Stimulated activated CD4-positive, alpha-beta T cell treated with anti-CD3 and anti-CD28 coated beads, Interleukin-1b, Interleukin-23, amount 100 ng/mL, for 4 hours (primary cell): ENCODE data around the gene DUSP10.

Experiments used
- DNase-seq, 2 donors: peaks; one replicate each; pipeline ENCODE4 v3.0.0-alpha.2; 2020; ENCODE audit warnings: low read depth in 2 of 2

The DUSP10 gene

DNA sequence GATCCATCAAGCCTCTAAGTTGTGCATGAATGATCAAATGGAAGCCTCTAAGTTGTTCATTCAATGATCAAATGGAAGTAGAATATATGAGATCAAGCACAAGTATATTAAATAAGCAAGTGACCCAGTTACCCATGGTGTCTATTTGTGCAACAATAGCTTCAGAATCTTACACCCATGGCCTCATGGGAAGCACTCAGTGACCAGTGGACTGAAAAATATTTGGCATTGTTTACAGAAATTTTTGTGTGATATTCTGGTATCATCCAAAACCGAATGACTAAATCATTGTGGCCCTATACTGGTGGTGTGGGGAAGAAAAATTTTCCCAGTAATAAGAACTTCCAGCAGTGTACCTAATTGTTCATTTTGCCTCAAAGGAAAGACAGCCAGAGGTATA, 46.6 kb downstream of the DUSP10 start:
- DNase-seq = no peak

- no peak for DNase-seq
Measured at GRCh38 chr1:221694109-221694508, 47.8 kb downstream of the DUSP10 start.

DNA sequence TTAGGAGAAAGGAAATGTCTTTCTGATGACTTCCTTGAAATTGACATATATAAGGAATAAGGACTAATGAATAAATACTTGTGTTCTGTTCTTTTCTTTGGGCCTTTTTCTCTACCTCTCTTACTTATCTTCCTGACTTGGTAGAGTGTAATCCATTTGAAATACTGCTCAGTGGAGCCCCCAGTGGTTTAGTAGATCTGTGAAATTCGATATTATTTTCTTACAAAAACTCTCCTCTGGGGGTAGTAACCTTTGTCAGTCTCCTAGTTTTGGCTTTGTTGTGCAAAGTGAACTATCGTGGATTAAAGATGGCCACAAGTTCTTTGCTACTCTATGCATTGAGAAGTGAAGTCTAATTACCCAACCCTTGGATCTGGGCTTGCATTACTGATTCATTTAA, 48.8 kb downstream of the DUSP10 start:
- no peak for DNase-seq

DNA sequence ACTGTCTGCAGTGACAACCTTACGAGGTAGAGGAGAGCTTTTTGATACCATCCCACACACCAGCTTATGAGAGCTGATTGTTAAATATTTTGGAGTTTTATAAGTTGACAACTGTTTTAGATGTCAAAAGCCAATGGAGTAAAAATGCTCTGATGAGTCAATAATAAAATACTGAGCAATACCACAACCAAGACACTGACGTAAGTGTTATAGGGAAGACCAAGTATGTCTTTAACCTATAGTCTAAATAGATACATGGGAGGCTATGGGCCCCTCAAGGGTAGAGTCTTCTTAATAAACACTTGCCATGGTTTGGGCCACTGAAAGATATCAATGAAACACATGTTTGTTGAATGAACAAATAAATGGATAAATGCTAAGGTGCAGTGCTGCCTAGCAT, 49.2 kb downstream of the DUSP10 start:
- DNase-seq = no peak

GRCh38 chr1:221691261-221691660, 50.6 kb downstream of the DUSP10 start:
- DNase-seq = no peak

GRCh38 chr1:221690858-221691257, 51.0 kb downstream of the DUSP10 start:
- no peak for DNase-seq

- DNase-seq = no peak
Measured at GRCh38 chr1:221689138-221689537, 52.8 kb downstream of the DUSP10 start.

GRCh38 chr1:221688488-221688843, 53.4 kb downstream of the DUSP10 start:
- DNase-seq = no peak

GRCh38 chr1:221687836-221688487, 53.9 kb downstream of the DUSP10 start:
- no peak for DNase-seq

DNA sequence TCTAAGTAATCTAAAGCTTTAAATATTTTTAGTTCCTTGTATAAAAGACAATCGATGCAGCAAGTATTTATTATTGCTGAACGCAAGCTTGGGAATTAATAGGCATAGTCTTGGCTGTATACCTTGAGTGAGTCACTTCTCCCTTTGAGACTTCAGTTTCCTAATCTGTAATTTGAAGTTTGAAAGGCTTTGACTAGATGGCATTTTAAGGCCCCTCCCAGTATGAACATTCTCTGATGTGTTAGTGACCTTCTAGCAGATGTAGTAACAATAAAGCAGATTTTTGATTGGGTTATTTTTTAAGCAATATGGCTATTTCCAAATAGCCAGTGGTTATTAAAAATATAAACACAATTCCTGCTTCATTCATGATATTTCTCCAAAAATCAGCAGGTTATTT, 58.2 kb downstream of the DUSP10 start:
- DNase-seq = no peak

- DNase-seq = no peak
Measured at GRCh38 chr1:221680085-221680484, 61.8 kb downstream of the DUSP10 start.

DNA sequence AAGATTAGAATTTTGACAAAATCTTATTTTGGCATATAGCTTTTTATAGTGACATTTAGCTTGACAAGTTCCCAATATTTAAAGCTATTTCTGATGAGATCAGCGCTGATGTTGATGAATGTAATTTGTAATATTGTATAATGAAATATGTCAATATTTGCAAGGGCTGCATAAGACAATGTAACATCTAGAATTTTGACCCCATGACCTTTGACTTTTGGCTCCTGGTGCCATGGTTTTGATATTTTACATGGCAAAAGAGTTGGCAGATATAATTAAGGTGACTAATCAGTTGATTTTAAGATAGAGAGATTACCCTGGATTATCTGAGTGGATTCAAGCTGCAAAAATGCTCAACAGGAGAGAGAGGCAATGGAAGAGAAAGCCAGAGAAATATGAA, 63.9 kb downstream of the DUSP10 start:
- no peak for DNase-seq

- DNase-seq = no peak
Measured at GRCh38 chr1:221675880-221676800, 65.7 kb downstream of the DUSP10 start.

GRCh38 chr1:221672965-221673364, 68.9 kb downstream of the DUSP10 start:
- no peak for DNase-seq

DNA sequence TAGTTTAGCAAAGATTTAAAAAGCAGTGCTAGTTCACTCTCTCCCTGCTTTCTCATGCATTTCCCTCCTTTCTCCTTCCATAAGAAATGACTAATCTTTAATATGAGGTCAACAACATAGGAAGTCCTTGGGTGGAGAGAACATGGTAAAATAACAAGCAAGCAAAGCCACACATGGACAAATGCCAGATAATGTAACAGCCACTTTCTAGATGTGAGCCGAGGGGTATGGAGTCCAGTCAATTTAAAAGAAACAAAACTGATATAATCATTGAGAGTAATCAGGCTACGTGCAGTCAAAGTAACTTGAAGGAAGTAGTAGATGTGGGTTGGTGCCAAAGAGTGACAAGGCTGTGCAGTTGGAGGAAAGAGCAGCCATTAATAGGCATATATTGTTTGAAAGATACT, 69.6 kb downstream of the DUSP10 start:
- no peak for DNase-seq

DNA sequence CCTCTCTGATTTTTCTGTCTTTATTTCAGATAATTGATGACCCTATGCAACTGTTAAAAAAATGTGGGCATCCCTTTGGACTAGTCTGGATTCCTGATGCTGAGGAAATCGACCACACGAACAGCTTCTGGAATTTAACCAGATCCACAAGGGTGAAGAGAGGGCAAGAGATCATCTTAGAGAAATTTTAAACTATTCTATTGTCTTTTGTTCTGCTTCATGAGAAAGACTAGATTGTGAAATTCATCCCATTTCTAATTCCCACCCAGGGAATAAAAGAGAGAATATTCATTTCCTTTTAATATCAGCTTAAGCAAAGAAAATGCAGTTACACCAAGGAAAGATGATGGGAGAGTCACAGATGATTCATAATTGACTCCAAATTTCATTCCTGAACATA, 71.8 kb downstream of the DUSP10 start:
- no peak for DNase-seq

DNA sequence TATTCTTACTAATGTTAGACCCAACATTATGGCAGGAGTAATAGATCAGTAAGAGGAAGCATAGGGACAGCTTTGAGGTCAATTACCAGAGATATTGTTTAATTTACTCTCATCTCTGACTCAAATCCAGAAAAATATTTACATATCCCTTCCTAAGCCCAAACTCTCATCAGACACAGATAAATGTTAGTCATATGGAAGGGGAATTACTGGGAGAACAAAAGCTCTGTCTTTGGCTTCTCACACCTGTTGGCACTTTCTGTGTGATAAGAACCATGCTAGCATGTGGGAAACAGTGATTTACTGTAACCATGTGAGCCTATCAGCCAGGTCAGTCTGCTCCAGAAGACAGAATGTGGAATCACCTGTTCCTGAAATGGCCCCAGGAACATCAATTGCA, 72.4 kb downstream of the DUSP10 start:
- no peak for DNase-seq

DNA sequence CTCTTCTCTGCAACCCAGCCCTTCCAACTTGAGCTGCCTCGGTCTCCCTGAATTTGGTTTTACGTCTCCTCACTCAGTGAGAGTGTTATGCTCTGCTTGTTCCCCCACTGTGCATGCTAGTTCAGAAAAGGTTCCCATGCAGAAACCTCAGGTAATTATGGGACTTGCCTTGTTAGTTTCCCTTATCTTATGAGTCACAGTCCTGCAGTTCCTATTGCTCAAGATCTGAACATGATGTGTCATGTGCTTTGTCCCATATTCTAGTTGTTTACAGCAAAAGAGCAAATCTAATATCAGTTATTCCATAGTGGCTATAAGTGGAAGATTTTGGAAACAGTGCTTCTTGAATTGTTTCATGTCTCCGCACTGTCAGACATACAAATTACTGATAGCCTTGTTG, 74.4 kb downstream of the DUSP10 start:
- no peak for DNase-seq

GRCh38 chr1:221664253-221664652, 77.6 kb downstream of the DUSP10 start:
- no peak for DNase-seq

GRCh38 chr1:221663321-221663720, 78.6 kb downstream of the DUSP10 start:
- no peak for DNase-seq

GRCh38 chr1:221655766-221656305, 86.1 kb downstream of the DUSP10 start:
- DNase-seq = no peak
